Type B pancreatic cell (in vitro differentiated cells): ENCODE results near the gene SPON2. TPM values are rescaled to one million over a fixed set of nuclear protein-coding genes. Genes with fewer than 3 reads are reported as not detected.

Source experiments
- DNase-seq: peaks from one replicate; pipeline ENCODE4 v3.0.0; 2021; ENCODE audit warnings: mixed read lengths; ENCODE audit not compliant: unreplicated experiment; ENCODE audit errors: extremely low spot score
- H3K27ac Mint-ChIP-seq: 2 replicates; pipeline ENCODE4 v1.8.0; 2021; ENCODE audit warnings: mild to moderate bottlenecking, mixed read lengths
- H3K27me3 Mint-ChIP-seq: 2 replicates; pipeline ENCODE4 v1.8.0; 2021; ENCODE audit warnings: mixed read lengths
- H3K36me3 Mint-ChIP-seq: 2 replicates; pipeline ENCODE4 v1.8.0; 2021; ENCODE audit warnings: mixed read lengths
- H3K4me1 Mint-ChIP-seq: one replicate; pipeline ENCODE4 v1.8.0; 2021; ENCODE audit warnings: mixed read lengths; ENCODE audit not compliant: unreplicated experiment
- H3K4me3 Mint-ChIP-seq: 2 replicates; pipeline ENCODE4 v1.8.0; 2021; ENCODE audit warnings: mild to moderate bottlenecking, mixed read lengths
- H3K9me3 Mint-ChIP-seq: 2 replicates; pipeline ENCODE4 v1.8.0; 2021; ENCODE audit warnings: mixed read lengths
- total RNA-seq: library from RNA; stranded (reverse); gene quantifications from 2 replicates; pipeline ENCODE4 v1.2.1, GENCODE V29; 2021; ENCODE audit warnings: low replicate concordance
- TF ChIP-seq, protein P1 (sequence below): fragments of 200-600 bp; sonication (generic); conservative IDR thresholded peaks from 2 replicates; pipeline ENCODE4 v1.5.0; 2021; ENCODE audit warnings: antibody characterized with exemption, mild to moderate bottlenecking

SPON2 gene
- total RNA-seq, 1 donor from 2014 or later: 10.4 TPM

GRCh38 chr4:1213336-1213995 is 41.1 kb upstream of the SPON2 start:
- Mint-ChIP-seq H3K27me3 (no peaks in the 10 kb centered on the region), H3K4me3 (no peak overlapping the region), H3K9me3 (no peaks in the 10 kb centered on the region), H3K4me1 (no peaks in the 10 kb centered on the region), H3K27ac (no peak overlapping the region), H3K36me3 (peaks cover 5% of the 10 kb centered on the region)
- TF ChIP-seq, protein P1, sequence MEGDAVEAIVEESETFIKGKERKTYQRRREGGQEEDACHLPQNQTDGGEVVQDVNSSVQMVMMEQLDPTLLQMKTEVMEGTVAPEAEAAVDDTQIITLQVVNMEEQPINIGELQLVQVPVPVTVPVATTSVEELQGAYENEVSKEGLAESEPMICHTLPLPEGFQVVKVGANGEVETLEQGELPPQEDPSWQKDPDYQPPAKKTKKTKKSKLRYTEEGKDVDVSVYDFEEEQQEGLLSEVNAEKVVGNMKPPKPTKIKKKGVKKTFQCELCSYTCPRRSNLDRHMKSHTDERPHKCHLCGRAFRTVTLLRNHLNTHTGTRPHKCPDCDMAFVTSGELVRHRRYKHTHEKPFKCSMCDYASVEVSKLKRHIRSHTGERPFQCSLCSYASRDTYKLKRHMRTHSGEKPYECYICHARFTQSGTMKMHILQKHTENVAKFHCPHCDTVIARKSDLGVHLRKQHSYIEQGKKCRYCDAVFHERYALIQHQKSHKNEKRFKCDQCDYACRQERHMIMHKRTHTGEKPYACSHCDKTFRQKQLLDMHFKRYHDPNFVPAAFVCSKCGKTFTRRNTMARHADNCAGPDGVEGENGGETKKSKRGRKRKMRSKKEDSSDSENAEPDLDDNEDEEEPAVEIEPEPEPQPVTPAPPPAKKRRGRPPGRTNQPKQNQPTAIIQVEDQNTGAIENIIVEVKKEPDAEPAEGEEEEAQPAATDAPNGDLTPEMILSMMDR: no peak
- DNase-seq: no peak

DNA sequence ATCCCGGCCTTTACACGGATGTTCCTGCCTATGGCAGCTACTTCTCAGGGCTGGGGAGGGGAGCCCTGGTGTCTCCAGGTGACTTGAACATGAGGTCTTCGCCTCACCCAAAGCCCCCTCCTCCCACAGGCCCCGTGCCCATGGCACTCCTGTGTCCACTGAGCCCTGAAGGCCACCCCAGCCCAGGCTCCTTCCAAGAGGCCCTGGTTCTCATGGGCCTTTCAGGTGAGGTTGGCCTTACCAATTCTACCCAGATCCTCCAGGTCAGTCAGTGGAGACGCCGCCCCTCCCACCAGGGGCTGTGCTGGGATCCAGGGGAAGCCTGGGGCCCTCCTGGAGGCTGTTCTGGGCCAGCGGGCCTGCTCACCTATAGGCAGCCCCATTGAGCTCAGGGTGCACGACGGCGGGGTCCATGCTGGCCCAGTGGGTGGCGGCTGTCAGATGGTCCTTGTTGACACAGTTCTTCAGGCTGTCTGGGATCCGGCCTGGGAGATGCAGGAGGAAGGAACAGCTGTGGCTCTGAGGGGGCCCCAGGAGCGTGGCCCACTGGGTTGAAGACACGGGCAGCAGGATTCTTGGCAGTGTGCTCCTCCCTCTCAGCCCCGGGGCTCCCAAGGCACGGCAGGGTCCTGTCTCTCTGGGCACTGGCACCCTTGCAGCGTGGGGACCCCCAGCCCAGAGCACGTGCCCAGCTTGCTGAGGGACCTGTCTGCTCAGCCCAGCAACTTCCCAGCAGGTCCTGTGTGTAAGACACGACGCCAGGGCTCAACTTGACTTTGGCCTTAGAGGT is 40.4 kb upstream of the SPON2 start:
- no peak overlapping the region for H3K4me3 Mint-ChIP-seq
- H3K9me3 Mint-ChIP-seq: no peaks in the 10 kb centered on the region
- H3K4me1 Mint-ChIP-seq: no peaks in the 10 kb centered on the region
- no peaks in the 10 kb centered on the region for H3K27me3 Mint-ChIP-seq
- H3K36me3 Mint-ChIP-seq: peaks cover 3% of the 10 kb centered on the region
- DNase-seq: no peak
- TF ChIP-seq, protein P1: no peak
- H3K27ac Mint-ChIP-seq: no peak overlapping the region

DNA sequence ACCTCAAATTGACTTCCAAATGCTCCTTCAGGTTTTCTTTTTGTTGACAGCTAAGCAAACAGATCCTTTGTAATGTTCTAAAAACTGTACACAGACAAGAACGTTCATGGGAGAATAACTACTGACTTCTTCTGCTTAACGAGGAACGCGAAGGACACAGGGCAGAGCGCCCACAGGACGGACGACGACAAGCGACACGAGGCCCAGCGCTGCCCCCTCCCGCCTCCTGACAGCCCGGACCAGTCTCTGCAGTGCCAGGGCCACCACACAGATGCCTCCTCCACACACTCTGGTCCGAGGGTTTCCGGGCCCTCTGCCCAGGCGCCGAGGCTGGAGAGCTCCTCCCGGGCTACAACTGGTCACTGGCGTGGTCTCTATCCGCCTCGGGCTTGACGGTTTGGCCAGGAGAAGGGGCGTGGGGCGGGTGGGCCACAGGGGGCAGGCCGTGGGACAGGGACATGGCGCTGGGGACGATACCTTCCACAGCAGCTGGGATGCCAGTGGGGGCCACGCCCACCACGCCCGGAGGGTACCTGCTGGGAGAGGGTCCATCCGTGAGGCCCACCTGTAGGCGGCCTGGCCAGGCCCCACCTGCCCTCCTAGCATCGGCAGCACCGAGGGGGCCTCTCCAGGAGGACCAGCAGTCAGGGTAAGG is 39.6 kb upstream of the SPON2 start:
- Mint-ChIP-seq H3K27ac (no peak overlapping the region), H3K4me1 (no peaks in the 10 kb centered on the region), H3K9me3 (no peaks in the 10 kb centered on the region)

DNA sequence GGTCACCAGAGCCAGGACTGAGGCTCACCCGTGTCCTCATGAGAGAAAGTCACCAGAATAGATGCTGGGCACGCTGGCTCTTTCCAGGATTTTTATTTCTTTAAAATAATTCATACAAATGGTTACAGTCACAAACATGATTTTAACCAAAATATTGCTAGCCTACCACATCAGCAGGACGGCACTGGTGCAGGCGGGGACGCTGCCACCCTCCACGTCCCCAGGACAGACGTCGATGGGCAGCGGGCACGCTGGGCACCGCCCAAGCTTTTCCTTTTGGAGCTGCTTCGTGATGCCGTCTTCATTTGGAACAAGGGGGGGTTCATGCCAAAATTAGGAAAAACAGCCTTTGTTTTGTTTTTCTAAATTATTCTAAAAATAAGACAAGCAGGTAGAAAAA is 39.0 kb upstream of the SPON2 start:
- TF ChIP-seq, protein P1: no peak
- Mint-ChIP-seq H3K4me3 (no peak overlapping the region), H3K36me3 (no peaks in the 10 kb centered on the region), H3K4me1 (no peaks in the 10 kb centered on the region), H3K27ac (no peak overlapping the region), H3K27me3 (no peaks in the 10 kb centered on the region), H3K9me3 (no peaks in the 10 kb centered on the region)
- no peak for DNase-seq

More for the DNA sequence above, 39.6 kb upstream of the SPON2 start:
- TF ChIP-seq, protein P1: no peak
- no peak for DNase-seq
- H3K27me3 Mint-ChIP-seq: no peaks in the 10 kb centered on the region
- no peak overlapping the region for H3K4me3 Mint-ChIP-seq
- H3K36me3 Mint-ChIP-seq: no peaks in the 10 kb centered on the region

- H3K4me3 Mint-ChIP-seq: no peak overlapping the region
- H3K36me3 Mint-ChIP-seq: no peaks in the 10 kb centered on the region
- H3K27me3 Mint-ChIP-seq: no peaks in the 10 kb centered on the region
- no peaks in the 10 kb centered on the region for H3K9me3 Mint-ChIP-seq
- TF ChIP-seq, protein P1: no peak
- no peaks in the 10 kb centered on the region for H3K4me1 Mint-ChIP-seq
- DNase-seq: no peak
- no peak overlapping the region for H3K27ac Mint-ChIP-seq
Observed at GRCh38 chr4:1210971-1211370, 38.6 kb upstream of the SPON2 start.
